ENCODE measurements around the gene TTC34.

TTC34 gene
- long read RNA-seq, donor 1 = 0 reads
- long read RNA-seq, donor 2 = 0 reads
- long read RNA-seq, donor 3 = 0 reads
- long read RNA-seq, donor 4 = 0 reads
- long read RNA-seq, donor 5 = 0 reads
- long read RNA-seq, donor 6 = 0 reads
- long read RNA-seq, donor 7 = 0 reads
- long read RNA-seq, donor 8 = 0 reads

GRCh38 chr1:2801535-2802291 is at the start of gene TTC34:
Gene TTC34 (minus strand): TSS chr1:2801693. CDS start chr1:2800827, 866 bp downstream.
- no peak for DNase-seq

- no peak for DNase-seq
These were observed 49.0 kb upstream of the TTC34 start for GRCh38 chr1:2850502-2850901.

GRCh38 chr1:2848006-2848670 is 46.6 kb upstream of the TTC34 start:
- no peak for DNase-seq

DNA sequence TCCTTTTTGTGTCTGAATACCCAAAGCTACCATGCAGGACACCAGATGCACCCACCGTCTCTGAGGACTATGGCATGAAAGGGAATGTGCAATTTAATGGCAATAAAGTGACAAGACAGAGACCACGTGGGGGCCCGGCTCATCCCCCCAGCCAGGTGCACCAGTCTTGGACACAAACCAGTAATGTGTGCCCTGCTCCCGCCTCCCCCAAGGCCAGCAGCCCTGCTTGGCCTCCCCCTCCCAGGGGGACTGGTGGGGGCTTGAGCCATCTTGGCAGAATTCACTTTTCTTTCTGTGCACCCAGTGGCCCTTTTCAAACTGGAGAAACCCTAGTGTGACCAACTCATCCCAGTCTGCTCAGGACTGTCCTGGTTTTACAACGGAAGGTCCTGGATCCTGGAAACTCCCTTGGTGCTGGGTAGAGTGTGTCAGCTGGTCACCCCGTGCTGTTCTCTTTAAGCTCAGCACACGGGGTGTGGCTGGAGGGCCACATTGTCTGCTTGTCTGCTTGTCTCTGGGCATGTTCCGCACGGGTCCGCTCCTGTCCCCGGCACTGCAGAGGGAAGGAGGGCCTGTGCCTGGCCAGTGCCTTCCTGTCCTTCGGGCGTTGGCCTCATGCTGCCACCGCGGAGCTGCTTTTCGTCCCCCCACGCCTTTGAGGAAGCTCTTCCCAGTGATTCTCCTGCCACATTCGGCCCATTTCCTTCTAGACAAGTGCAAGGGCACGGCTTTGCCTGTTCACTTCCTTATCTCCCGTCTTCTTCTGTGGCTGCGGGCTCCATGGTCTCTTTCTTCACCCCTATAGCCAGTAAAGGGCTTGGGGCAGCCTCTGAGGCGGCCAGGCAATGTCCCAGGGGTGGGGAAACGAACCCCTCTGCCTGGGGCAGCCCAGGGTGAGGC is 45.8 kb upstream of the TTC34 start:
- DNase-seq = no peak

DNA sequence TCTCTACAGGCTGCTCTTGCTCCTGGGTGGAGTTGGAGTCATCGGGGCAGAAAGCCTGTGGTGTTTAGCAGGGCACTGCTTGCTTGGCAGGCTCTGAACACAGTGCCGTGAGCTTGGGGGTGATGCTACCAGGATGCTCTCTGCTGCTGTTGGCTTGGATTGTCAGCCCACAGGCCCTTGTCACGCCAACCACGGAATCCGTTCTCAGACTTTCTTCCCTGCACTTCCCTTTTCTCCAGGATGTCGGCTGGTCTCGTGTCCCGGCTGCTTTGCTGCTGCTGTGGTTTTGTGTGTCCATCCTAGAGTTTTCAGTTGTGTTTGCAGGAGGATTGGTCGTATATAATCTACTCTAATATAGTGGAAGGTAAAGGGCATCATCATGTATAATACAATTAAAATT is 44.4 kb upstream of the TTC34 start:
- DNase-seq = no peak

DNA sequence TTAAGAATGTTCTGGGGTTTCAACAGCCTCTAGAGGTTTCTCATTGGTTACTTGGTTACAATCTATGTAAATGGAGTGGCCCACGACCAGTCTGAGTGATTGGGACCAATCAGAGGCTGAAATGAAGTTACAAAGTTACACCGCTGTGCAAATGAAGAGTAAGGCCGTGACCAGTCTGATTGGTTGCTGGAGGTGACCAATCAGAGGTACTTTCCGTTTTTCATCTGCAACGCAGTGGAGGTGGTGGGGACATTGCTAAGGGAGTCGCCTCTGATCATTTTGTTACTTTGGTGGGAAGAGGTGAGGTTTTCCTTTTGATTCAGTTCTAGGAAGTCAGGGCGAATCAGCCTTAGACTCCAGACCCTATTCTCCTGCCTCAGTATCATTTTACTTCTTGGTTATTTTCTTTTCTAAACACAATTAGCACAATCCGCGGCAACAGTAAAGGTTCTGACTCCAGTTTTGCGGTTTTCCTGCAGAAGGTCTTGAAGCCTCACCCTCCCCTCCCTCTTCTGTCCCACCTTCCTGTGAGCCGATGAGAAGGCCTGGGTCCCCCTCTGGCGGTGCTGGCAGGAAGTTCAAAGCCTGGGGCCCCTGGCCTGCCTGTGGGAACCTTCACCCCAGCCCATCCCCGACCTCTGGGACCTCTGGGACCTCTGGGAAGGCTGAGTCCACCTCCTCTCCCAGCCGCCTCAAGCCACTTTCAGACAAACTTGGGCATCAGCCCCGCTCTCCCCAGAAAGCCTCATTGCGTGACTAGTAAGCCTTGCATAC is 38.7 kb upstream of the TTC34 start:
- DNase-seq = no peak

- no peak for DNase-seq
These were observed 36.3 kb upstream of the TTC34 start for GRCh38 chr1:2837823-2838222.

GRCh38 chr1:2837316-2837715 is 35.8 kb upstream of the TTC34 start:
- no peak for DNase-seq

DNA sequence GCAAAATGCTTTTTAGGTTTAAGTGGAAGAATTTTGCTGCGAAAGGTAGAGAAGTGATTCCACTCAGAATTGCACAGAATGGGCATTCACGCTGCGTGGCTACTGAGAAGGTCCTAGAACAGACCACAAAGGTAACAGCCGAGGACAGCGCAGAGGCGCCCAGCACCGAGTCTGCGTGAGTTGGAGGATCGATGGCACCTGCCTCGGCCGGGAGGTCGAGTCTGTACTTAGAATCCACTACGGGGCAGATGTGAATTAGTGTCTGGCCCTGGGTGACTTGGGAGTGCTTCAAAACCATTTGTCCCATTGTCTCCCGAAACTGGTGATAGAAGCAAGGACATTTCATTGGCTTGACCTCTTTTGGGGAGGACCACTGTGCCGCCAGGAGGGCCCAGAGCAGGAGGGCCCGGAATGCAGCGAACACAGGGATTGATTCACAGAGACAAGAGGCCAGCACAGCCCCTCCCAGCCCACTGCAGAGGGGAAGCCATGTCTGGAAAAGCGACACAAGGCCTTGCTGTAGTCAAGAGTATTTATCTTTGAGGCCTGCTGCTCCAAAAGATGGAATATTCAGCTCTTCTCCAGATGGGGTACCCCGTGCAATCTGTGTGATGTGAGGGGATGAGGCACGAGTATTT is 35.0 kb upstream of the TTC34 start:
- DNase-seq = no peak

- DNase-seq = no peak
These were observed 34.2 kb upstream of the TTC34 start for GRCh38 chr1:2835650-2836159.

DNA sequence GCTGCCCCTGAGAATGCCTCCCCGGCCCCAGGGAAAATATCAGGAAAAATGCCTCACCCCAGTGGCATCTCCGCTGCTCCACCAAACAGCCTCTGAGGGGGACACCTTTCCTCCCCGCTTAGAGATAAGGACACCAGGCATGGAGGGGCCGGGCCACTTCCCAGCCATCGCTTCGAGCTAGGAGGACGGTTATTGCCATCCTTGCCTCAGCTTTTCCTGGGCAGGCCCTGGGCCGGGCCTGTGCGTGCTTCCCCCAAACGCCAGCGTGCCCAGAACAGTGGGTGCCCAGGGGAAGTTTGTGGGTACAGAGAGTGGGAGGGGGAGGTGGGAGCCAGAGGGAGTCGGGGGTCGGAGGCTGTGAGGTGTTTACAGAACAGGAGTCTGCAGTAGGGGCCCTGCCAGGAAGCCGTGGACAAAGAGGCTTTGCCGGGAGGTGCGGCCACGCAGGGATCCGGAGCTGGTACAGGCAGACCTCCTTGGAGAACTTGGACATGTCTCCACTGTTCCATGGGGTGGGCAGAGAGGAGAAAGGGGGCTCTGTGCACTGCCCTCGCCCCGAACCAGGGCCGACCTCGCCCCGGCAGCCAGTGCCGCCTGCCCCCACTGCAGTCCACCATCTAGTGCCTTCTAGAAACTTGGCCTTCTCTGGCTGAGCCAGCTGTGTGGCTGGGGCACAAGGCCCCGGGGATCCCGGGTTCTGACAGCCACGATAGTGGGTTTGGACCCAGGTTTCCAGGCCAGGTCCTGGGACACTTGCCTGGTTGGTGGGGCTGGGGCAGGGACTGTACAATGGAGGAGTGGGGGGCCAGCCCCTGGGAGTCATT is 33.5 kb upstream of the TTC34 start:
- DNase-seq = no peak

DNA sequence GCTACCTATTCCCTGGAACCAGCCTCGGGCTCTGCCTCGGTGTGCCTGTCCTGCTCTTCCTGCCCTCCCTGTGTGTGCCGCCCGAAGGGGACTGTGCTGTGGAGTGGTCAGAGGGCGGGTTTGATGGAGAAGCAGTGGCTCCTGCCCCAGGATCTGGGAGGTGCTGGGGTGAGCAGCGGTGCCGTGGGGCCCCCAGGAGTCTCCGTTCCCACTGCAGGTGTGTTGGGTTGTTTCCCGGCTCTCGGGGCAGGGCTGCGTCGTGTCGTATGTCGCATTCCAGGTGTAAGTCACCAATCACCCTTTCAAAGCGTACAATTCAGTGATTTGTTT is 32.6 kb upstream of the TTC34 start:
- DNase-seq = no peak

DNA sequence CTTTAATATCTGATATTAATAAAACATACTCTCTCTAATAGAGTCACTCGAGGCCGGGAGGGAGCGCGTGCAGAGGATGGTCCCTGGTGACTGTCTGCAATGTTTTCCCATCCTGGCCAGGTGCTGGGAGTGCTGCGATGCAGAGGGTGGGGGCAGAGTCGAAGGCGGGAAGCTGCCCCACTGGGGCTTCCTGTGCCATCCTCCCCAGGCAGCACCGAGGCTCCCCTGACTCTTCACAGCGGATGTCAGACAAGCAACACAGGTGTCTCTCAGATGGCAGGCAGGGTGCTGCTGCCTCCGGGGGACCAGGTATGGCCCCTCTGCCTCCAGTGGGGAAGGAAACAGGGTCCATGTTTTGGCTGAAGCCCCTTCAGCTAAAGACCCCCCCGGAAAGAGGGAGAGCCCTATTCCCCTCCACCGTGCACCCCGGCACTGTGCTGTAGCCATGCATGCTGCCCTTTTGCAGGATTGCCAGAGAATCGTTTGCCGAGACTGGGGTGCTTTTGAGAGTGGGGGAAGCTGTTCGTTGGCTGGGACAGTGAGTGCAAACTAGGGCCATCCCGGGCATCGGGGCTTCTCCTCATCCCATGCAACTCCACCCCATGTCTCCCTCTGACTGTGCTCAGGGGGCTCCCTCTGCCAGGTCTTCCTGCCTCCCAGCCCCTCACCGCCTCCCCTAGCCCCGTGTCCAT is 32.1 kb upstream of the TTC34 start:
- DNase-seq = no peak

DNA sequence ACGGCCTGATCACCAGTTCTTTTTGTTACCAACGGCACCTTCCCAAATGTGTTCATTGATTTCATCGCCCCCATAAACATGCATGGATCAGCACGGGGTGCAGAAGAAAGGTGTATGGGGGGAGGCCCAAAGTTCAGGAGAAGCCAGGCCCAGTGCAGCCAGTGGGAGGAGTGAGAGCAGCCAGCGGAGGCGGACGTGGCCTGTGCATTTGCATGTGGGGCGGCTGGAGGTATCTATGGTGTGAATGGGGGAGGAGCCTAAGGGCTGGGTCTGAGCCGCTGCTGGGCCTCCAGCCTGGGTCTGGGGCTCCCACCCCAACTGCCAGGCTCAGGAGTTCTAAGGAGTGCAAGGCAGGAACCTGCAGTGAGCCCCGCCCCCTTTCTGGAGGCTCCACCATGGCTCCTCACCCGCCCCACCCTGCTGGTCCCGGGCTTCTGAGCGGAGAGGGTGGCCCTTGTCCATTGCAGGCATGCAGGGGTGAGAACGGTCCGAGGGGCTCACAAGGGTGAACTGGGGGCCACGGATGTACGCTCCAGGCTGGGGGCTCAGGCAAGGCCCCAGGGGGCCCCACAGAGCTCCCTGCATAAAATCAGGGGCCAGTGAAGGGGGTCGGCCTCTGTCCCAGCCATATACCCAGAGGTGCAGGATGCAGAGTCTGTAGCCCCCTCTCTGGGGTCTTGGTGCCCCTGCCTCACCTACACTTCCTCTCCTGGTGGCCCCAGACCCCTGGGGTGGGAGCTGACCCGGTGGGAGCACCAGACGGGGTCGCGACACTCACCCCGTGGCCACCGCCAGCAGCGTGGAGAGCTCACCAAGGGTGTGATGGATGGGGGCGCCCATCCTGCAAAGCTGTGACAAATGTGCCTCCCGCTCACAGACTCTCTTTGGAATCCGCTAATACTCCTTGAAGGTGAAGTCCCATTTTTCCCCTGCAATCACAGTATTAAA is 31.3 kb upstream of the TTC34 start:
- DNase-seq = no peak

- no peak for DNase-seq
These were observed 30.2 kb upstream of the TTC34 start for GRCh38 chr1:2831596-2832212.

- no peak for DNase-seq
These were observed 29.4 kb upstream of the TTC34 start for GRCh38 chr1:2830761-2831425.

GRCh38 chr1:2829846-2830615 is 28.5 kb upstream of the TTC34 start:
- DNase-seq = no peak

All from right kidney (tissue), 9 donors.